IMR-90 (cell line): Measurements from ENCODE around the gene CEBPA. TPM values are rescaled to one million over a fixed set of nuclear protein-coding genes. Genes with fewer than 3 reads are reported as not detected.

Experiments
- ATAC-seq: fragments of 200-7000 bp; cut with Tn5 transposase; 2 replicates; pipeline ENCODE4 v1.9.1; 2020; ENCODE audit warnings: low read depth, mild to moderate bottlenecking, moderate library complexity
- BruUV-seq: library from RNA; stranded (reverse); fragments of 400-500 nt; replicated peaks from 2 replicates; lab custom pipeline; 2021; lab: Mats Ljungman, UMichigan
- CTCF ChIA-PET: fragments of 300-600 bp; formaldehyde crosslinking; extraction: SDS; loops from one replicate; lab custom pipeline; 2021; ENCODE audit warnings: antibody characterized with exemption; lab: Yijun Ruan, JAX
- POLR2A ChIA-PET: fragments of 300-600 bp; sonication (Branson Sonifier 250); formaldehyde crosslinking; loops from one replicate; lab custom pipeline; 2022; ENCODE audit warnings: antibody characterized with exemption; ENCODE audit not compliant: unreplicated experiment; lab: Charles Lee
- DNase-seq: peaks from one replicate; pipeline ENCODE4 v3.0.0; 2013
- H2AFZ ChIP-seq: replicated peaks from 2 replicates; pipeline ENCODE3; 2013; ENCODE audit warnings: low read length, mild to moderate bottlenecking; ENCODE audit not compliant: poor library complexity
- H2AK5ac ChIP-seq: 2 replicates; pipeline ENCODE4 v1.6.1; 2013; ENCODE audit warnings: low read depth, low read length, inconsistent platforms
- H2AK9ac ChIP-seq: replicated peaks from 2 replicates; pipeline ENCODE3; 2013; ENCODE audit warnings: mild to moderate bottlenecking, low read depth, low read length, moderate library complexity; ENCODE audit not compliant: poor library complexity
- H2BK120ac ChIP-seq: 2 replicates; pipeline ENCODE4 v1.6.1; 2013; ENCODE audit warnings: low read depth, low read length, inconsistent platforms
- H2BK15ac ChIP-seq: 3 replicates; pipeline ENCODE4 v1.6.1; 2013; ENCODE audit warnings: low read depth, low read length, inconsistent platforms
- H2BK20ac ChIP-seq: 2 replicates; pipeline ENCODE4 v1.6.1; 2013; ENCODE audit warnings: low read depth, mild to moderate bottlenecking, inconsistent platforms, low read length, moderate library complexity
- H2BK5ac ChIP-seq: 2 replicates; pipeline ENCODE4 v1.6.1; 2013; ENCODE audit warnings: mild to moderate bottlenecking, low read depth, low read length, inconsistent platforms; ENCODE audit not compliant: poor library complexity, severe bottlenecking
- H3K14ac ChIP-seq: replicated peaks from 2 replicates; pipeline ENCODE4 v1.6.1; 2013; ENCODE audit warnings: low read depth, low read length, inconsistent platforms
- H3K18ac ChIP-seq: 2 replicates; pipeline ENCODE4 v1.6.1; 2013; ENCODE audit warnings: low read depth, low read length, control low read depth
- H3K23ac ChIP-seq: 2 replicates; pipeline ENCODE4 v1.6.1; 2013; ENCODE audit warnings: low read depth, low read length, inconsistent platforms
- H3K27ac ChIP-seq: 2 replicates; pipeline ENCODE4 v1.5.1; 2013; ENCODE audit warnings: mild to moderate bottlenecking, control low read depth, low read length; ENCODE audit not compliant: insufficient read depth
- H3K27me3 ChIP-seq: 2 replicates; pipeline ENCODE4 v1.6.1; 2013; ENCODE audit warnings: low read length; ENCODE audit not compliant: control insufficient read depth, insufficient read depth
- H3K36me3 ChIP-seq: 2 replicates; pipeline ENCODE4 v1.6.1; 2013; ENCODE audit warnings: low read length, mixed read lengths; ENCODE audit not compliant: control insufficient read depth, insufficient read depth
- H3K4ac ChIP-seq: 2 replicates; pipeline ENCODE4 v1.6.1; 2013; ENCODE audit warnings: low read depth, low read length, inconsistent platforms
- H3K4me1 ChIP-seq: 2 replicates; pipeline ENCODE4 v1.6.1; 2013; ENCODE audit warnings: low read length, mixed read lengths; ENCODE audit not compliant: control insufficient read depth, insufficient read depth
- H3K4me2 ChIP-seq: 2 replicates; pipeline ENCODE4 v1.6.1; 2013; ENCODE audit warnings: low read depth, mild to moderate bottlenecking, control low read depth, low read length, moderate library complexity
- H3K4me3 ChIP-seq: 2 replicates; pipeline ENCODE4 v1.5.1; 2013; ENCODE audit warnings: low read depth, mild to moderate bottlenecking, control low read depth, low read length, moderate library complexity; ENCODE audit not compliant: insufficient read depth
- H3K56ac ChIP-seq: 2 replicates; pipeline ENCODE4 v1.6.1; 2013; ENCODE audit warnings: low read length, inconsistent platforms; ENCODE audit not compliant: insufficient read depth; ENCODE audit errors: extremely low read depth
- H3K79me1 ChIP-seq, 2 experiments: 2 replicates each; pipeline ENCODE4 v1.6.1; 2013; ENCODE audit warnings: low read length in 2 of 2, inconsistent platforms in 1 of 2, low read depth in 1 of 2
- H3K9ac ChIP-seq: 2 replicates; pipeline ENCODE4 v1.6.1; 2013; ENCODE audit warnings: low read depth, low read length, control low read depth
- H3K9me1 ChIP-seq: 2 replicates; pipeline ENCODE4 v1.6.1; 2013; ENCODE audit warnings: low read length, inconsistent platforms; ENCODE audit not compliant: insufficient read depth
- H3K9me3 ChIP-seq: 2 replicates; pipeline ENCODE4 v1.6.1; 2013; ENCODE audit warnings: low read length; ENCODE audit not compliant: control insufficient read depth, insufficient read depth
- H4K20me1 ChIP-seq: 2 replicates; pipeline ENCODE4 v1.6.1; 2013; ENCODE audit warnings: low read length, inconsistent platforms; ENCODE audit not compliant: insufficient read depth
- H4K5ac ChIP-seq: 2 replicates; pipeline ENCODE4 v1.6.1; 2013; ENCODE audit warnings: mild to moderate bottlenecking, low read depth, low read length, control low read depth
- H4K8ac ChIP-seq, 2 experiments: 2 replicates each; pipeline ENCODE4 v1.6.1; 2013; ENCODE audit warnings: low read depth in 2 of 2, low read length in 2 of 2, control low read depth in 1 of 2, inconsistent platforms in 1 of 2
- H4K91ac ChIP-seq: 2 replicates; pipeline ENCODE4 v1.6.1; 2013; ENCODE audit warnings: low read depth, low read length, inconsistent platforms; ENCODE audit not compliant: insufficient read depth
- RAD21 ChIP-seq: IDR thresholded peaks from 2 replicates; pipeline ENCODE4 v1.6.1; 2012; ENCODE audit warnings: low read length, improper control_type of control experiment
- SMC3 ChIP-seq: fragments of 150-350 bp; IDR thresholded peaks from 2 replicates; pipeline ENCODE4 v1.6.1; 2016; ENCODE audit warnings: low read depth, mild to moderate bottlenecking, antibody characterized with exemption, low read length, moderate library complexity
- WGBS, 2 experiments: methylation state at CpG; one replicate each; pipeline versions ENCODE4 v1.1.5 to v1.1.7; 2013; ENCODE audit warnings: missing lambda C conversion rate in 2 of 2; ENCODE audit not compliant: insufficient read length in 1 of 2; ENCODE audit errors: extremely low coverage in 2 of 2; 5-methylcytosine and 5-hydroxymethylcytosine counted together
- dilution Hi-C: fragments of 300-500 bp; cut with HindIII; formaldehyde crosslinking; loops from one replicate; pipeline ENCODE4 v1.14.3; 2018; ENCODE audit warnings: low sequenced_read_pairs; ENCODE audit not compliant: unreplicated experiment
- in situ Hi-C: fragments of 300-500 bp; cut with MboI; formaldehyde crosslinking; loops from 3 replicates; pipeline ENCODE4 v1.14.3; 2019; ENCODE audit warnings: low sequenced_read_pairs, inconsistent platforms, mixed read lengths
- intact Hi-C: fragments of 100-400 bp; cut with micrococcal nuclease; formaldehyde crosslinking; loops from 2 replicates; pipeline ENCODE4 v1.10.0; 2022
- polyA plus RNA-seq, 3 experiments: library from polyadenylated mRNA; depleted of rRNA; stranded (reverse); fragments of >200 nt; gene quantifications; 2 replicates each; pipeline ENCODE4 v1.2.3, GENCODE V29; 2012; ENCODE audit warnings: low replicate concordance in 1 of 3
- total RNA-seq: library from RNA; depleted of rRNA; stranded (reverse); fragments of >200 nt; gene quantifications from 2 replicates; pipeline ENCODE4 v1.2.3, GENCODE V29; 2012

Gene CEBPA
- total and polyA plus RNA-seq, 2 of the 4 experiments (the other 2 are of a cell fraction) = under 0.01 to 0.09 TPM

- H2BK5ac ChIP-seq = no peak overlapping the region
- H3K36me3 ChIP-seq = no peaks in the 10 kb centered on the region
- peaks cover 14% of the 10 kb centered on the region for H3K27me3 ChIP-seq
- peaks cover 2% of the 10 kb centered on the region for H3K9me3 ChIP-seq
- no peak overlapping the region for H2BK20ac ChIP-seq
- DNase-seq (no peak), ATAC-seq (no peak)
- H4K8ac ChIP-seq = no peak overlapping the region
- H4K91ac ChIP-seq = no peak overlapping the region
- H3K18ac ChIP-seq = no peak overlapping the region
- BruUV-seq = no TSS peak
- no peak overlapping the region for H3K4me3 ChIP-seq
- no peaks in the 10 kb centered on the region for H3K9me1 ChIP-seq
- H2AK9ac ChIP-seq = no peak overlapping the region
- H3K23ac ChIP-seq = no peak overlapping the region
- H3K14ac ChIP-seq = no peak overlapping the region
- WGBS, 2 experiments = 63% methylated on average over 3 of the region's 7 CpGs; no CpG with 5 or more reads in 1 of the 2 experiments
- H3K27ac ChIP-seq = no peak overlapping the region
- no peak overlapping the region for H3K4ac ChIP-seq
- no peak overlapping the region for H2BK120ac ChIP-seq
- H3K9ac ChIP-seq = no peak overlapping the region
- no peak overlapping the region for H3K4me2 ChIP-seq
- no peak overlapping the region for H2AFZ ChIP-seq
- in situ Hi-C loops = no loop called here
- H2AK5ac ChIP-seq = no peak overlapping the region
- dilution Hi-C loops = no loop called here
- intact Hi-C loops = no loop called here
- H3K56ac ChIP-seq = no peak overlapping the region
- H2BK15ac ChIP-seq = no peak overlapping the region
- H4K5ac ChIP-seq = no peak overlapping the region
- H4K20me1 ChIP-seq = no peaks in the 10 kb centered on the region
- CTCF ChIA-PET = no interaction called here
- no peaks in the 10 kb centered on the region for H3K79me1 ChIP-seq
- TF ChIP-seq RAD21 (no peak), SMC3 (no peak)
- POLR2A ChIA-PET = interaction anchor here (0.6 kb wide), 1 partner anchor 320 kb away, joined by 3 read pairs; no protein-coding TSS in a partner anchor
- H3K4me1 ChIP-seq = no peaks in the 10 kb centered on the region
These were observed 46.6 kb downstream of the CEBPA start for GRCh38 chr19:33255781-33256180.
